HepG2 (cell line): ENCODE results near the gene BICRAL. TPM values are rescaled to one million over a fixed set of nuclear protein-coding genes. Genes with fewer than 3 reads are reported as not detected.
"Not testable (repeated sequence)": the region's sequence is repeated elsewhere in the genome, so short reads cannot be mapped to it uniquely, and the experiment has no call there.

ENCODE experiments used
- ARNT2 ChIP-seq: sonication (generic); formaldehyde crosslinking; IDR thresholded peaks from 2 replicates; pipeline ENCODE4 v1.8.0; 2022; ENCODE audit warnings: mild to moderate bottlenecking, low read depth, missing genetic modification reagents, moderate library complexity
- DMAP1 ChIP-seq: IDR thresholded peaks from 2 replicates; pipeline ENCODE4 v1.6.1; 2016
- FOXP1 ChIP-seq, 2 experiments: fragments of 450-650 bp in 1 of 2; IDR thresholded peaks; 2 replicates each; pipeline ENCODE4 v1.6.1; 2017 to 2018; ENCODE audit warnings: antibody characterized with exemption in 1 of 2
- GATAD2A ChIP-seq: IDR thresholded peaks from 2 replicates; pipeline ENCODE4 v1.6.1; 2016
- HNF1A ChIP-seq, 2 experiments: sonication (generic) in 1 of 2; formaldehyde crosslinking in 1 of 2; IDR thresholded peaks; 2 replicates each; pipeline versions ENCODE4 v1.4.0 to v1.6.1; 2016 to 2020; ENCODE audit warnings: borderline replicate concordance in 1 of 2, low read depth in 1 of 2, mild to moderate bottlenecking in 1 of 2, missing genetic modification reagents in 1 of 2
- PHF5A ChIP-seq: IDR thresholded peaks from one replicate; pipeline ENCODE4 v1.6.1; 2018; ENCODE audit warnings: low read depth, missing genetic modification reagents; ENCODE audit not compliant: unreplicated experiment
- SNAPC2 ChIP-seq: sonication (generic); formaldehyde crosslinking; IDR thresholded peaks from 2 replicates; pipeline ENCODE4 v1.8.1; 2022; ENCODE audit warnings: mild to moderate bottlenecking, missing genetic modification reagents
- TEAD3 ChIP-seq: optimal IDR thresholded peaks from 2 replicates; pipeline ENCODE3; 2016; ENCODE audit warnings: borderline replicate concordance
- ZNF205 ChIP-seq: IDR thresholded peaks from 2 replicates; pipeline ENCODE4 v1.6.1; 2018; ENCODE audit warnings: missing biosample characterization, missing genetic modification reagents
- ZNF350 ChIP-seq: sonication (generic); formaldehyde crosslinking; IDR thresholded peaks from 2 replicates; pipeline ENCODE4 v1.4.0; 2020; ENCODE audit warnings: mild to moderate bottlenecking, low read depth, missing genetic modification reagents, borderline replicate concordance
- ZNF761 ChIP-seq: sonication (generic); formaldehyde crosslinking; conservative IDR thresholded peaks from 2 replicates; pipeline ENCODE4 v1.4.0; 2020; ENCODE audit warnings: mild to moderate bottlenecking, missing genetic modification reagents
- ZNF790 ChIP-seq: sonication (generic); formaldehyde crosslinking; IDR thresholded peaks from 2 replicates; pipeline ENCODE4 v1.8.0; 2022; ENCODE audit warnings: missing genetic modification reagents, mild to moderate bottlenecking, borderline replicate concordance
- ZNF792 ChIP-seq: IDR thresholded peaks from 2 replicates; pipeline ENCODE4 v1.6.1; 2016
- polyA plus RNA-seq, 8 experiments: library from polyadenylated mRNA; depleted of rRNA in 3 of 8; stranded (reverse) in 7 of 8; unstranded in 1 of 8; fragments of >200 nt; fragmentation: Illumina TruSeq in 4 of 8; extraction: Trizol in 4 of 8; gene quantifications; 2 replicates each; pipeline versions ENCODE4 v1.2.1 to v1.2.3, GENCODE V29; 2011 to 2016; ENCODE audit warnings: low read depth in 4 of 8, missing spikeins in 1 of 8, mixed read lengths in 1 of 8; ENCODE audit not compliant: insufficient read depth in 1 of 8
- total RNA-seq, 5 experiments: library from RNA; depleted of rRNA; stranded (reverse); fragments of >200 nt; fragmentation: Illumina TruSeq; extraction: Trizol; gene quantifications; 2 replicates each; pipeline ENCODE4 v1.2.3, GENCODE V29; 2016; ENCODE audit warnings: low read depth in 1 of 5
- TF ChIP-seq, protein P1 (sequence below): sonication (generic); formaldehyde crosslinking; IDR thresholded peaks from 2 replicates; pipeline ENCODE4 v1.4.0; 2020; ENCODE audit warnings: missing genetic modification reagents
- TF ChIP-seq, protein P2 (sequence below): IDR thresholded peaks from 2 replicates; pipeline ENCODE4 v1.6.1; 2016; ENCODE audit warnings: mild to moderate bottlenecking
- TF ChIP-seq, protein P3 (sequence below): sonication (generic); formaldehyde crosslinking; IDR thresholded peaks from 2 replicates; pipeline ENCODE4 v1.5.1; 2020; ENCODE audit warnings: mild to moderate bottlenecking, missing genetic modification reagents, moderate library complexity

The BICRAL gene
- total and polyA plus RNA-seq, 2 of the 13 experiments (the other 11 are each of a cell fraction or from before 2014, with no cell fraction given) = 5.0 to 13.5 TPM

DNA sequence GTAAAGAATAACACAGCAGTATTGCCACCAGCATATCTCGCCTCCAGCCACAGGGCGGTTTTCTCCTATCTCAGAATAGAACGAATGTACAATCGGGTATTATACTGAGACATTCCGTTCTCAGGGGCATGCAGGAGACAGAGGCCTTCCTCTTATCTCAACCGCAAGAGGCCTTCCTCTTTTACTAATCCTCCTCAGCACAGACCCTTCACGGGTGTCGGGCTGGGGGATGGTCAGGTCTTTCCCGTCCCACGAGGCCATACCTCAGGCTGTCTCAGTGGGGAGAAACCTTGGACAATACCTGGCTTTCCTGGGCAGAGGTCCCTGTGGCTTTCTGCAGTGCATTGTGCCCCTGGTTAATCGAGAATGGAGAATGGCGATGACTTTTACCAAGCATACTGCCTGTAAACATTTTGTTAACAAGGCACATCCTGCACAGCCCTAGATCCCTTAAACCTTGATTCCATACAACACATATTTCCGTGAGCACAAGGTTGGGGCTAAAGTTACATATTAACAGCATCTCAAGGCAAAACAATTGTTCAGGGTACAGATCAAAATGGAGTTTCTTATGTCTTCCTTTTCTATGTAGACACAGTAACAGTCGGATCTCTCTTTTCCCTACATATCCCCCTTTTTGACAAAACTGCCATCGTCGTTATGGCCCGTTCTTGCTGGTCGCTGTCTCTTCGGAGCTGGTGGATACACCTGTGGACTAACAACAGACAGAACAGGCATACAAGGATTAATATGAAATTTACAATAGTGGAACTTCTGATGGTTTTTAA lies 112.4 kb downstream of the BICRAL start (continued):
- TF ChIP-seq HNF1A (IDR thresholded peaks at IDR 0.05; ENCODE audit: low read depth); FOXP1 (IDR thresholded peaks at IDR 0.05): not testable (repeated sequence)
- peak; percentile 79 for TF ChIP-seq HNF1A (CRISPR knock-in tag; IDR thresholded peaks at IDR 0.05; ENCODE audit: borderline replicate concordance)
- peak; percentile 24; the same call in 1 of the 2 replicates for TF ChIP-seq ZNF790 (CRISPR knock-in tag)
- TF ChIP-seq DMAP1 = 0 out of 2 replicates have a peak, but pooled peaks have one; percentile 44
- peak; percentile 18 for TF ChIP-seq TEAD3
- TF ChIP-seq ARNT2 (CRISPR knock-in tag) = 0 out of 2 replicates have a peak, but pooled peaks have one; percentile 5
- TF ChIP-seq, protein P1, sequence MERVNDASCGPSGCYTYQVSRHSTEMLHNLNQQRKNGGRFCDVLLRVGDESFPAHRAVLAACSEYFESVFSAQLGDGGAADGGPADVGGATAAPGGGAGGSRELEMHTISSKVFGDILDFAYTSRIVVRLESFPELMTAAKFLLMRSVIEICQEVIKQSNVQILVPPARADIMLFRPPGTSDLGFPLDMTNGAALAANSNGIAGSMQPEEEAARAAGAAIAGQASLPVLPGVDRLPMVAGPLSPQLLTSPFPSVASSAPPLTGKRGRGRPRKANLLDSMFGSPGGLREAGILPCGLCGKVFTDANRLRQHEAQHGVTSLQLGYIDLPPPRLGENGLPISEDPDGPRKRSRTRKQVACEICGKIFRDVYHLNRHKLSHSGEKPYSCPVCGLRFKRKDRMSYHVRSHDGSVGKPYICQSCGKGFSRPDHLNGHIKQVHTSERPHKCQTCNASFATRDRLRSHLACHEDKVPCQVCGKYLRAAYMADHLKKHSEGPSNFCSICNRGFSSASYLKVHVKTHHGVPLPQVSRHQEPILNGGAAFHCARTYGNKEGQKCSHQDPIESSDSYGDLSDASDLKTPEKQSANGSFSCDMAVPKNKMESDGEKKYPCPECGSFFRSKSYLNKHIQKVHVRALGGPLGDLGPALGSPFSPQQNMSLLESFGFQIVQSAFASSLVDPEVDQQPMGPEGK (CRISPR knock-in tag) = 0 out of 2 replicates have a peak, but pooled peaks have one; percentile 8
- 0 out of 2 replicates have a peak, but pooled peaks have one; percentile 28 for TF ChIP-seq ZNF761
- TF ChIP-seq SNAPC2 (CRISPR knock-in tag) = 0 out of 2 replicates have a peak, but pooled peaks have one; percentile 28
- TF ChIP-seq, protein P2, sequence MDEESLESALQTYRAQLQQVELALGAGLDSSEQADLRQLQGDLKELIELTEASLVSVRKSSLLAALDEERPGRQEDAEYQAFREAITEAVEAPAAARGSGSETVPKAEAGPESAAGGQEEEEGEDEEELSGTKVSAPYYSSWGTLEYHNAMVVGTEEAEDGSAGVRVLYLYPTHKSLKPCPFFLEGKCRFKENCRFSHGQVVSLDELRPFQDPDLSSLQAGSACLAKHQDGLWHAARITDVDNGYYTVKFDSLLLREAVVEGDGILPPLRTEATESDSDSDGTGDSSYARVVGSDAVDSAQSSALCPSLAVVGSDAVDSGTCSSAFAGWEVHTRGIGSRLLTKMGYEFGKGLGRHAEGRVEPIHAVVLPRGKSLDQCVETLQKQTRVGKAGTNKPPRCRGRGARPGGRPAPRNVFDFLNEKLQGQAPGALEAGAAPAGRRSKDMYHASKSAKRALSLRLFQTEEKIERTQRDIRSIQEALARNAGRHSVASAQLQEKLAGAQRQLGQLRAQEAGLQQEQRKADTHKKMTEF (CRISPR knock-in tag) = peak; percentile 19
- 0 out of 2 replicates have a peak, but pooled peaks have one; percentile 38 for TF ChIP-seq ZNF792 (CRISPR knock-in tag)
- TF ChIP-seq, protein P3, sequence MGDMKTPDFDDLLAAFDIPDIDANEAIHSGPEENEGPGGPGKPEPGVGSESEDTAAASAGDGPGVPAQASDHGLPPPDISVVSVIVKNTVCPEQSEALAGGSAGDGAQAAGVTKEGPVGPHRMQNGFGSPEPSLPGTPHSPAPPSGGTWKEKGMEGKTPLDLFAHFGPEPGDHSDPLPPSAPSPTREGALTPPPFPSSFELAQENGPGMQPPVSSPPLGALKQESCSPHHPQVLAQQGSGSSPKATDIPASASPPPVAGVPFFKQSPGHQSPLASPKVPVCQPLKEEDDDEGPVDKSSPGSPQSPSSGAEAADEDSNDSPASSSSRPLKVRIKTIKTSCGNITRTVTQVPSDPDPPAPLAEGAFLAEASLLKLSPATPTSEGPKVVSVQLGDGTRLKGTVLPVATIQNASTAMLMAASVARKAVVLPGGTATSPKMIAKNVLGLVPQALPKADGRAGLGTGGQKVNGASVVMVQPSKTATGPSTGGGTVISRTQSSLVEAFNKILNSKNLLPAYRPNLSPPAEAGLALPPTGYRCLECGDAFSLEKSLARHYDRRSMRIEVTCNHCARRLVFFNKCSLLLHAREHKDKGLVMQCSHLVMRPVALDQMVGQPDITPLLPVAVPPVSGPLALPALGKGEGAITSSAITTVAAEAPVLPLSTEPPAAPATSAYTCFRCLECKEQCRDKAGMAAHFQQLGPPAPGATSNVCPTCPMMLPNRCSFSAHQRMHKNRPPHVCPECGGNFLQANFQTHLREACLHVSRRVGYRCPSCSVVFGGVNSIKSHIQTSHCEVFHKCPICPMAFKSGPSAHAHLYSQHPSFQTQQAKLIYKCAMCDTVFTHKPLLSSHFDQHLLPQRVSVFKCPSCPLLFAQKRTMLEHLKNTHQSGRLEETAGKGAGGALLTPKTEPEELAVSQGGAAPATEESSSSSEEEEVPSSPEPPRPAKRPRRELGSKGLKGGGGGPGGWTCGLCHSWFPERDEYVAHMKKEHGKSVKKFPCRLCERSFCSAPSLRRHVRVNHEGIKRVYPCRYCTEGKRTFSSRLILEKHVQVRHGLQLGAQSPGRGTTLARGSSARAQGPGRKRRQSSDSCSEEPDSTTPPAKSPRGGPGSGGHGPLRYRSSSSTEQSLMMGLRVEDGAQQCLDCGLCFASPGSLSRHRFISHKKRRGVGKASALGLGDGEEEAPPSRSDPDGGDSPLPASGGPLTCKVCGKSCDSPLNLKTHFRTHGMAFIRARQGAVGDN (CRISPR knock-in tag) = peak; percentile 59
- TF ChIP-seq FOXP1 (CRISPR knock-in tag; IDR thresholded peaks at IDR 0.05) = peak; percentile 47
- peak; percentile 50; the same call in 1 of the 2 replicates for TF ChIP-seq ZNF350 (CRISPR knock-in tag)
- TF ChIP-seq GATAD2A (CRISPR knock-in tag) = peak; percentile 63; the same call in 1 of the 2 replicates
- peak; percentile 39 for TF ChIP-seq PHF5A (CRISPR knock-in tag)
- 0 out of 2 replicates have a peak, but pooled peaks have one; percentile 25 for TF ChIP-seq ZNF205 (CRISPR knock-in tag)
